Suppressor macrophage treated with lipopolysaccharide for 1 hour (primary cell): Measurements from ENCODE around the gene BIVM.

Source experiments
- DNase-seq, 3 donors: peaks; one replicate each; pipeline ENCODE4 v3.0.0-alpha.2; 2020 to 2022

BIVM gene

DNA sequence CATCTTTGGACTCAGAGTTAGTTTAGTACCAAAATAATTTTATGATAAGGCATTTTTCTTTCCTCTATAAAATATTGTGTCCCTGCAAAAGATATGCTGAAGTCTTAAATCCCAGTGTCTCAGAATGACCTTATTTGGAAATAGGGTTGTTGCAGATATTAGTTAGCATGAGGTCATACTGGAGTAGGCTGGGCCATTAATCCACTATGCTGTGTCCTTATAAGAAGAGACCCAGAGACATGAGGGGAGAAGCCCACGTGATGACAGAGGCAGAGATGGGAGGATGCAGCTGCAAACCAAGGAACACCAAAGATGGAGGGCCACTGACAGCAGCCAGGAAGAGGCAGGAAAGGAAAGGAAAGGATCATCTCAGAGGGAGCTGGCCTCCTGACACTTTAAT is 6.5 kb upstream of the BIVM start:
- no peak for DNase-seq

DNA sequence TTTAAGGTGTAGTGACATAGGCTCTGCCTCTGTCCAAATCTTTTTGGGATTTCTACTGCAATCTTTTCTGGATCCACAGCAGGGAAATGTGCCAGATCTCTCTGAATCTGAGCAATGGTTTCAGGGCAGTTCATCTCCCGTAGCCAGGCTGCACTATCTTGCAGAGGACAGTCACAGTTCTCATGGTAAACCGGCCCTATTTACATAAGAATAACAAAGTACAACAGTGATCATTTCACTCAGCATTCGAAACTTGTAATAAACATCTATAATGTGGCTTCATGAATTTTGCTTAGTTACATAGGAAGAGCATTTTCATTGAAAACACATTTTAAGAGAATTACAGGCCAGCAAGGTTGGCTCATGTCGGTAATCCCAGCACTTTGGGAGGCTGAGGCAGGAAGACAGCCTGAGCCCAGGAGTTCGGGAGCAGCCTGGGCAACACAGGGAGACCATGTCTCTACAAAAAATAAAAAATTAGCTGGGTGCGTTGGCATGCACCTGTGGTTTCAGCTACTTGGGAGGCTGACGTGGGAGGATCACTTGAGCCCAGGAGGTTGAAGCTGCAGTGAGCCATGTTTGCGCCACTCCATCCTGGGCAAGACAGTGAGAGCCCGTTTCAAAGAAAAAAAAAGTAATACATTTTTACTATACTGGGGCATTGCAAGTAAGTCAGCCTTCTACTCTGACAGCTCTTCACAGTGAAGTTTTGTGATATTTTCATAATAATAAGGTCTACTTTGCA is 5.1 kb upstream of the BIVM start:
- no peak for DNase-seq

DNA sequence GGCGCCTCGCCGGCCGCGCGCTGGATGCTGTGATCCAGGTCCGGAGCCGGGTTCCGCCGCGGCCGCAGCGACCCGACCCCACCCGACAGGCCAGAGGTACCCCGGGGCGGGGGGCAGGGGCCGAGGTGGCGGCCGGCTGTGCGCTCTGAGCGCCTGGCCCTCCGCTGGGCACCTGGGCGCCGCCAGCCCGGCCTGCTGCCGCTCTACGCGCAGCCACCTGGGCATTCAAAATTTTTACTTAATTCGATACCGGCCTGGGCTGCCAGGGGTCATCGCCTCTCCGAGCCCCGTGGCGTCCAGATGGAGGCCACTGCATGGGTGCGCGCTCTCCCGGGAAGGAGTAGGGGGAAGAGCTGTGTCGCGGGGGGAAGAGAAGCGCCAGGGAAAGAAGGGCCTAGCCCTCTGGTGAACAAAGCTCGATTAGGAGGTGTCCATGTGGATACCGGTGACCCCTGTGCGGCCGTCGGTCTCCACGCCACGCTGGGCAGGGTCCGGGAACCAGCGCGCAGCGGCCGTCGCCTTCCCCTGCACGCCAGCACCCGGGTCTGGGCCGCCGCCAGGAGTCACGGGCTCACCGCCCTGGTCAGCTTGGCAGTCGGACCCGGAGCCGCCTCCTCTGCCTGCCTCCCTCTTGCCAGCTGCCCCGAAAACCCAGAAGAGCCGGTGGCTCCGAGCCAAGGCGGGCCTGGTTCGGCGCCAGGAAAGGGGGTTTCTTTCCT is 666 bp downstream of the BIVM start:
- peak in 1 of 3 donors; percentile 46 for DNase-seq

- peak; percentile 87 to 95 (median 88) for DNase-seq
Measured at GRCh38 chr13:102800145-102801041, 1.5 kb downstream of the BIVM start.

DNA sequence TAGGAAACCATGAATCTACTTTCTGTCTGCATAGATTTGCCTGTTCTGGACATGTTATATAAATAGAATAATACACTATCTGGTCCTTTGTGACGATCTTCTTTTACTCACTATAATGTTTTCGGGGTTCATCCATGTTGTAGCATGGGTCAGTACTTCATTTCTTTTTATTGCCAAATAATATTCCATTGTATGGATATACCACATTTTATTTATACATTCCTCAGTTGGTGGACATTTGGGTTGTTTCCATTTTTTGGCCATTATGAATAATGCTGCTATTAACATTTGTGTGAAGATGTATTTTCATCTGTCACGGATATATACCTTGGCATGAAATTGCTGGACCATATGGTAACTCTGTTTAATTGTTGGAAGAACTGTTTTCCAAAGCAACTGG is 6.8 kb downstream of the BIVM start:
- DNase-seq: no peak

GRCh38 chr13:102807699-102808098 is 8.8 kb downstream of the BIVM start:
- no peak for DNase-seq

GRCh38 chr13:102812611-102813287 is 13.8 kb downstream of the BIVM start:
- DNase-seq: no peak

GRCh38 chr13:102814025-102814607 is 15.2 kb downstream of the BIVM start:
- DNase-seq: no peak

GRCh38 chr13:102814793-102815192 is 15.9 kb downstream of the BIVM start:
- no peak for DNase-seq

DNA sequence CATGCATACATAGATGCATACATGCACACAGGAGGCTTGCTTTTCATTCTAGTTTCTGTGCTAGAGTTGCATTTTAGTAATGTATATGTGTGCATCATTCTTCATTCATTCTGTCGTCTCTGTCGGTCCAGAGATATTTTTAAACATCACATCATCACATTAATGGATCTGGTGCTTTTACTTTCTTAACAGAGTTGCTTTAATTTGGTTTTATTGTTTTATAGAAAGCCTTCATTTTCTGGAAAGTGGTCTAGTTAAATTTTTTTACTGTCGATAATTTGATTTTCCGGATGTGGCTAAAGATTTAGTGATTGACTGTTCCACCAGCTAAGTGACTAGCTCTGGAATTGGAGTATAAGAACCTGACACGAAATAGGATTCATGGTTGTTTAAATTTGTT is 16.9 kb downstream of the BIVM start:
- DNase-seq: no peak

DNA sequence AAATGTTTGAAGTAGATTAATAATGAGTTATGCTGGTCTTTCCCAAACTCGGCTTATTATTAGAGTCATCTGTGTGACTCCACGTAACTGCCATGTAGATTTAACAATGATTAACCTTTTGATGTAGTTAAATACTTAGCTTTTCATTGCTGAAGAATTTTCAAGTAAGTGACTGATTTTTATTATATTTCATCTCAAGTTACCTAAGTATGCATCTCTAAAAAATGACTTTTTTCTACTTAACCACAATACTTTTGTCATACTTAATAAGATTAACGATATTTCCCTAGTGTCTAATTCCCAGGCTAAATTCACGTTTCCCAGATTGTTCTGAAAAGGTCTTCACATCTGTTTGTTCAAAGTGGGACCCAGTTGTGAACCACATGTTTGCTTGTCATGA is 17.8 kb downstream of the BIVM start:
- no peak for DNase-seq

DNA sequence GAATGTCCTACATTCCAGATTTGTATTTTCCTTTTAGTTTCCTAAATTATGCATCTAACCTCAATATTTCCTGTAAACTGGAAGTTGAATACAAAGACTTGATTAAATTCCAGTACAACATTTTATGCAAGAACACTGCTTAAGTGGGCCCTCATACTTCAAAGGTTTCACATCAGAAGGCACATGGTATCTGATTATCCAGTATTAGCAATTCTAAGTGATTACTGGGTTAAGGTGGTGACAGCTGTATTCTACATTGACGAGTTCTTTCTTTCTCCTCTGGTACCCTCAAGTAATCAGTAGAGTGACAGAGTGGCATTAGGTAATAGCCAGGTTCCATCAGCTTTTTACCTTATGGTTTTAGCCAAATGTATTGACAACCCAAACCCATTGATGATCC is 18.3 kb downstream of the BIVM start:
- DNase-seq: no peak

DNA sequence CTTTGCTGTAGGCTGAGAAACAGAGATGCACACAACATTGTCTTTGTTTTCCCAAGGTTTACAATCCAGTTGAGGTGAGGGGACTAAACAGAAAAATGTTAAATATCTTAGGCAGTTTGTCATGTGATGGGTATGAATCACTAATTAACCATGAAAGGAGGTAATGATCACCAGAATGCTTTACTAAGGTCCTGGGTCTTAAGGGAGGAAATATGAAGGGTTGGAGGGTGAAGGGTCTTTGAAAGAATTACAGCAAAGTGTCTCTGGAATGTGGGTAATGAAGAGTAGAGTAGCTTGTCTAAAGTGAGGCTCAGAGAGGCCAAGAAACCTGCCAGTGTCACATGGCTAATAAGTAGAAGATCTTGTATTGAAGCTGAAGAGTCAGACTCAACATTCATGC is 19.0 kb downstream of the BIVM start:
- no peak for DNase-seq

DNA sequence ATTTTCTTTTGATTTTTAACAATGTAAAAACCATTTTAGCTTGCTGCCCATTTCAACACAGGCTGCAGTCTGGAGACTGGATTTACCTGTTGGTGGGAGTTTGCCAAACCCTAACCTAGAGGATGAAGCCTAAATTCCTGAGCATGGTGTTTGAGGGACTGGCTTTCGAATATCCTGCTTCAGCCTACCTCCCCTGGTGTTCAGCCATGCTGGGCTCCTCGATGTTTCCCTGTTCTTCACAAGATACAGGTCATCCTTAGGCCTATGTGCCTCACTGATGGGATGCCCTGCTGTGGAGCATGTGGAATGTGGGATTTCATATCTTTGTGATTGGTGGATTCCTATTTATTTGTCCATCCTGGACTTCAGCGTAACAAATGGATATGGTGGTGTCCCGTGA is 26.5 kb downstream of the BIVM start:
- no peak for DNase-seq

DNA sequence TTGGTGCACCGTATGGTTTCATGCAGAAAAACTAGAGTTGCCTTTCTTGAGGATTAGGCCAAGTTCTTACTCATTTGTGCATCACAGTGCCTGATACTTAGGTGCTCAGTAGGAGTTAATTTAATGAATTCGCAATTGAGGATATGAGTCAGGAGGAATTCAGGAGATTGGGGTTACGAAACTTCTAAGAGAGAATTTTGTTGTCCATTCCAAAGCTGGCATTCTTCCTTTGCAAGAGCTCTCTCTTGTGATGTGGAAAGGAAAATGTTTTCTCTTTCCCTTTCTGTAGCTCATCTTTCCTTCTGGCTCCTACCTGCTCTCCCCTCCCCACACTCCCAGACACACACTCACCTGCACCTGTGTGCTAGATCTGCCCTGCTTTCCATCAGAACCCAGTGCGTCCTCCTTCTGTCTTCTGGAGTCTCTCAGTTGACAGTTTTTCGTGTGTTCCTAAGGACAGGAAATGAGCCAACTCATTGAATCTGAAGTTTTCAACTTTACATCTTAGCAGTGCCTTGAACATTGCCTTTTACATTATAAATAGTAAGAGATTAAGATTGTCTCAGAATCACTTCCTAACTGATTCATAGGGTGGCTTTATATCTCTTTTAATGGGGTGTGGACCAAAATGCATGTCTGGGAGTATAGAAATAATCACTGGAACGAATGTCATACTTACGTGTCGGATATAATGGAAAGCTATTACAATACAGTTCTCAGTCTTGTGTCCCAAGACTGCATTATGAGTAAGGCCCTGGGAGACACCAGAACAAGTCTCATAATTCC is 27.2 kb downstream of the BIVM start:
- DNase-seq: no peak

DNA sequence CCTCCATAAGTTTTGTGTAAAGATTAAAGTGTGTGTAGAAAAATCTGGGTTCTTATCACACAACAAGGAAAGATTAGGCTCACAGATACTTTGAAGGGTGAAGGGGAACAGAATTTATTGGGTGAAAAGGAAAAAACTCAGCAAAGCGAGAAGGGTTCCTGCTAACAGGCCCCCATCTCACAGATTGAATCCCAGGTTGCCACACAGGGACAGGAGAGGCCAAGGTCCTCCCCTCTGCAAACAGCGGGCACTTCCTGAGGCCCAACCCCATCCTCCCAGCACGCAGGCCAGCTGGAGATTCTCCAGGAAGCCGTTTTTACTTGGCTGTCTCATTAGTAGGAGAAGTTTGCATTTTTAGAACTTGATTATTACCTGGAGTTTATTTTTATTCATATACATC is 31.7 kb downstream of the BIVM start:
- no peak for DNase-seq

DNA sequence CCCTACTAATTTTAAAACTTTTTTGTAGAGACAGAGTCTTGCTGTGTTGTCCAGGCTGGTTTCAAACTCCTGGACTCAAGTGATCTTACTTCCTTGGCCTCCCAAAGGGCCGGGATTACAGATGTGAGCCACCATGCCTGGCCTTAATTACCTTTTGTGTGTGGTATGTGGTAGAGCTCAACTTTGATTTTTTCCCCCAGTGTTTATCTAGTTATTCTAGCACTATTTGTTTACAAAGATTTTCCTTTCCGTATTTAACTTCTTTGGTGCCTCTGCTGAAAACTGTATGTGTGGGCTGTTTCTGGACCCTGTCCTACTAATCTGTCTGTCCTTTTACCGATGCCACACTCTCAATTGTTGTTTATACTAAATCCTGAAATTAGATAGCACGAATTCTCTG is 37.6 kb downstream of the BIVM start:
- DNase-seq: no peak

GRCh38 chr13:102838273-102838672 is 39.4 kb downstream of the BIVM start:
- no peak for DNase-seq

GRCh38 chr13:102838982-102839381 is 40.1 kb downstream of the BIVM start:
- DNase-seq: no peak

DNA sequence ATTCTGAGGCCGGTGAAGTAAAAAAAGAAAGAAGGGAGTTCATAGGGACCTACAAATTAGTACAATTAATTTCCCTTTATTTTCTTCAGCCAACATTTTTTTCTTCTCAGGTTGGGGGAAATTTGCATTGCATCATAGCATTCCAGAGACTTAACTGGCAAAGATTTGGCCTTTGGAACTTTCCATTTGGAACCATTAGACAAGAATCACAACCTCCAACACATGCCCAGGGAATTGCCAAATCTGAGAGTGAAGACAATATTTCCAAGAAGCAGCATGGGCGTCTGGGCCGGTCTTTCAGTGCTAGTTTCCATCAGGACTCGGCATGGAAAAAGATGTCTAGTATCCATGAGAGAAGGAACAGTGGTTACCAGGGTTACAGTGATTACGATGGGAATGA is 40.5 kb downstream of the BIVM start:
- DNase-seq: no peak

DNA sequence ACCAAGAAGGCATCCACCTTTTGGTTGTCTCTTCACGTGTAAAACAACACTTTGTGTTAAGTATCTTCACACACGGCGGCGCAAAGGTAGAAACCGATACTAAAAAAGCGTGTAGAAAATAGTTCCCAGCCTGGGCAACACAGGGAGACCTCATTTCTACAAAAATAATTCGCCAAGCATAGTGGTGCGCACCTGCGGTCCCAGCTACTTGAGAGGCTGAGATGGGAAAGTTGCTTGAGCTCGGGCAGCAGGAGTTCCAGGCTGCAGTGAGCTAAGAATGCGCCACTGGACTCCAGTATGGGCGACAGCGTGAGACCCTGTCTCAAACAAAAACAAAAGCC is 46.3 kb downstream of the BIVM start:
- no peak for DNase-seq
